HG02981 (cell line): ENCODE measurements around the gene DAGLA.

ENCODE experiments used
- ATAC-seq: cut with Tn5 transposase; IDR thresholded peaks from one replicate; pipeline ENCODE4 v1.9.1; 2021; ENCODE audit warnings: mild to moderate bottlenecking, moderate library complexity; ENCODE audit not compliant: unreplicated experiment

The DAGLA gene

GRCh38 chr11:61778357-61778886 is 98.2 kb downstream of the DAGLA start:
- ATAC-seq = no peak

GRCh38 chr11:61778920-61779650 is 98.9 kb downstream of the DAGLA start:
- no peak for ATAC-seq

GRCh38 chr11:61779666-61780525 is 99.7 kb downstream of the DAGLA start:
- ATAC-seq = no peak

GRCh38 chr11:61780581-61781162 is 100.5 kb downstream of the DAGLA start:
- ATAC-seq = no peak

GRCh38 chr11:61781585-61781984 is 101.4 kb downstream of the DAGLA start:
- ATAC-seq = no peak

GRCh38 chr11:61782299-61782698 is 102.1 kb downstream of the DAGLA start:
- ATAC-seq = no peak

- no peak for ATAC-seq
Measured at GRCh38 chr11:61782841-61783240, 102.7 kb downstream of the DAGLA start.

- ATAC-seq = no peak
Measured at GRCh38 chr11:61783717-61784505, 103.7 kb downstream of the DAGLA start.

- no peak for ATAC-seq
Measured at GRCh38 chr11:61784506-61784805, 104.3 kb downstream of the DAGLA start.

- ATAC-seq = no peak
Measured at GRCh38 chr11:61785837-61786402, 105.7 kb downstream of the DAGLA start.

- no peak for ATAC-seq
Measured at GRCh38 chr11:61787928-61788491, 107.8 kb downstream of the DAGLA start.

GRCh38 chr11:61791737-61792309 is 111.6 kb downstream of the DAGLA start:
- peak; percentile 25 for ATAC-seq

- peak; percentile 76 for ATAC-seq
Measured at GRCh38 chr11:61792310-61793082, 112.3 kb downstream of the DAGLA start, which contains the start of the genes FEN1 and TMEM258. FEN1 (plus strand) TSS chr11:61792911; CDS start chr11:61795362, 2,451 bp downstream. TMEM258 (minus strand) TSS chr11:61792599; CDS start chr11:61792558, 41 bp downstream.

- ATAC-seq = peak; percentile 19
Measured at GRCh38 chr11:61793083-61793828, 113.1 kb downstream of the DAGLA start.

GRCh38 chr11:61793829-61794204 is 113.6 kb downstream of the DAGLA start:
- ATAC-seq = no peak

- ATAC-seq = no peak
Measured at GRCh38 chr11:61794579-61794978, 114.4 kb downstream of the DAGLA start.

GRCh38 chr11:61795459-61795858 is 115.3 kb downstream of the DAGLA start:
- ATAC-seq = no peak

- no peak for ATAC-seq
Measured at GRCh38 chr11:61795876-61796526, 115.8 kb downstream of the DAGLA start.
